Testis (tissue), 3 donors: ENCODE measurements around the gene PRADC1. TPM values are rescaled to one million over a fixed set of nuclear protein-coding genes. Genes with fewer than 3 reads are reported as not detected.

Experiments
- DNase-seq: peaks from one replicate; pipeline ENCODE4 v3.0.0-alpha.2; 2019
- H3K27ac ChIP-seq, 2 donors: fragments of 200-600 bp; sonication (generic); one replicate each; pipeline ENCODE4 v1.5.1; 2019
- H3K27me3 ChIP-seq: fragments of 200-600 bp; sonication (generic); one replicate; pipeline ENCODE4 v1.5.1; 2019
- H3K36me3 ChIP-seq: fragments of 200-600 bp; sonication (generic); one replicate; pipeline ENCODE4 v1.5.1; 2017; ENCODE audit warnings: low read depth; ENCODE audit errors: missing control alignments
- H3K4me1 ChIP-seq: fragments of 200-600 bp; sonication (generic); one replicate; pipeline ENCODE4 v1.5.1; 2019
- H3K4me3 ChIP-seq, 2 donors: fragments of 200-600 bp; sonication (generic); one replicate each; pipeline ENCODE4 v1.5.1; 2017 to 2019
- H3K9me3 ChIP-seq: fragments of 200-600 bp; sonication (generic); one replicate; pipeline ENCODE4 v1.5.1; 2017
- POLR2A ChIP-seq: fragments of 450-650 bp; IDR thresholded peaks from one replicate; pipeline ENCODE4 v1.6.1; 2017; ENCODE audit warnings: antibody characterized with exemption, mild to moderate bottlenecking, moderate library complexity
- WGBS, 2 donors: methylation state at CpG; one replicate each; pipeline ENCODE4 v1.1.5; 2018; 5-methylcytosine and 5-hydroxymethylcytosine counted together
- intact Hi-C: fragments of 100-400 bp; cut with DNase I; formaldehyde crosslinking; loops from one replicate; pipeline ENCODE4 v1.15.1; 2023; ENCODE audit warnings: low total_unique reads
- polyA plus RNA-seq: library from polyadenylated mRNA; stranded (reverse); fragments of 350-450 nt; fragmentation: Illumina TruSeq; extraction: RNeasy Lipid Tissue Mini Kit (QIAGEN cat#74804); gene quantifications from one replicate; pipeline ENCODE4 v1.2.3, GENCODE V29; 2014; ENCODE audit warnings: low read depth, low replicate concordance; ENCODE audit not compliant: insufficient read depth
- total RNA-seq, 2 donors: library from RNA; depleted of rRNA; stranded (reverse); fragments of >200 nt; gene quantifications; one replicate each; pipeline ENCODE4 v1.2.3, GENCODE V29; 2016
- TF ChIP-seq, protein P1 (sequence below), 3 experiments: fragments of 450-650 bp in 2 of 3; fragments of 200-600 bp in 1 of 3; sonication (generic) in 1 of 3; IDR thresholded peaks; one replicate each; pipeline ENCODE4 v1.5.1; 2016 to 2019; ENCODE audit warnings: antibody characterized with exemption in 3 of 3, mild to moderate bottlenecking in 2 of 3, moderate library complexity in 1 of 3

The PRADC1 gene
- total and polyA plus RNA-seq, 3 donors from 2014 or later, result 21.3 to 47.1 (median 29.2) TPM

DNA sequence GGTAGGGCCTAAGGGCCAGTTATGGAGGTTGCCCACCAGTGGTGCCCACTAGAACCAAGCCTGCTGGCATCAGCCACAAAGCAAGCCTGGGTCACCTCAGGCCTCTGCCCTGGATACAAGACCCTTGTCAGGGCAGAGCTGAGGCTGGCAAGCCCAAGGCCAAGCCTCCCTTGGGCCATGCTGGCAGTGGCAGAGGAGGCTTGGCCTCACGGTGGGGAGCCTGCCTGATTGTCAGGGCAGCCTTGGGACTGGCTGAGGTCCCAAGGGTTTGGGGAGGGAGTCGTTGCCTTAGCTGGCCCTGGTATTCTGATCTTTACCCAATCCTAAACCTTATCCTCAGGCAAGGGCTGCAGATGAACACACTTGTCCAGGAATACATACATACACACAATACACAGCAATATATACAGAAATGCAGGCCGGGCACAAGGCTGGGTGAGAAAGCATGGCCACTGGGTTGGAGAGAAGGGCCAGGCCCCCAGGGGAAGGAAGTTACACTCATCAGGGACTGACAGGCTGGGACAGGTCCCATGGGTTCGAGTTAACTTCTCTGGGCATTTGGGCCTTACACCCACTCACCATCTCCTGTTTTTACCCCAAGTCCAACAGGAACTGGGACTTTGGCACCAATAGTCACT is 22.1 kb upstream of the PRADC1 start:
- no peak for DNase-seq
- H3K4me1 ChIP-seq, result peaks cover 9% of the 10 kb centered on the region
- no peaks in the 10 kb centered on the region for H3K36me3 ChIP-seq
- H3K4me3 ChIP-seq, result no peak overlapping the region
- intact Hi-C loops, result no loop called here
- no peaks in the 10 kb centered on the region for H3K27me3 ChIP-seq
- TF ChIP-seq POLR2A, result no peak
- TF ChIP-seq, protein P1, sequence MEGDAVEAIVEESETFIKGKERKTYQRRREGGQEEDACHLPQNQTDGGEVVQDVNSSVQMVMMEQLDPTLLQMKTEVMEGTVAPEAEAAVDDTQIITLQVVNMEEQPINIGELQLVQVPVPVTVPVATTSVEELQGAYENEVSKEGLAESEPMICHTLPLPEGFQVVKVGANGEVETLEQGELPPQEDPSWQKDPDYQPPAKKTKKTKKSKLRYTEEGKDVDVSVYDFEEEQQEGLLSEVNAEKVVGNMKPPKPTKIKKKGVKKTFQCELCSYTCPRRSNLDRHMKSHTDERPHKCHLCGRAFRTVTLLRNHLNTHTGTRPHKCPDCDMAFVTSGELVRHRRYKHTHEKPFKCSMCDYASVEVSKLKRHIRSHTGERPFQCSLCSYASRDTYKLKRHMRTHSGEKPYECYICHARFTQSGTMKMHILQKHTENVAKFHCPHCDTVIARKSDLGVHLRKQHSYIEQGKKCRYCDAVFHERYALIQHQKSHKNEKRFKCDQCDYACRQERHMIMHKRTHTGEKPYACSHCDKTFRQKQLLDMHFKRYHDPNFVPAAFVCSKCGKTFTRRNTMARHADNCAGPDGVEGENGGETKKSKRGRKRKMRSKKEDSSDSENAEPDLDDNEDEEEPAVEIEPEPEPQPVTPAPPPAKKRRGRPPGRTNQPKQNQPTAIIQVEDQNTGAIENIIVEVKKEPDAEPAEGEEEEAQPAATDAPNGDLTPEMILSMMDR (IDR thresholded peaks at IDR 0.05), result no peak
- H3K27ac ChIP-seq, result no peak overlapping the region
- WGBS, 2 donors, result 57 to 79% methylated on average over 4 of the region's 4 CpGs
- H3K9me3 ChIP-seq, result no peaks in the 10 kb centered on the region

DNA sequence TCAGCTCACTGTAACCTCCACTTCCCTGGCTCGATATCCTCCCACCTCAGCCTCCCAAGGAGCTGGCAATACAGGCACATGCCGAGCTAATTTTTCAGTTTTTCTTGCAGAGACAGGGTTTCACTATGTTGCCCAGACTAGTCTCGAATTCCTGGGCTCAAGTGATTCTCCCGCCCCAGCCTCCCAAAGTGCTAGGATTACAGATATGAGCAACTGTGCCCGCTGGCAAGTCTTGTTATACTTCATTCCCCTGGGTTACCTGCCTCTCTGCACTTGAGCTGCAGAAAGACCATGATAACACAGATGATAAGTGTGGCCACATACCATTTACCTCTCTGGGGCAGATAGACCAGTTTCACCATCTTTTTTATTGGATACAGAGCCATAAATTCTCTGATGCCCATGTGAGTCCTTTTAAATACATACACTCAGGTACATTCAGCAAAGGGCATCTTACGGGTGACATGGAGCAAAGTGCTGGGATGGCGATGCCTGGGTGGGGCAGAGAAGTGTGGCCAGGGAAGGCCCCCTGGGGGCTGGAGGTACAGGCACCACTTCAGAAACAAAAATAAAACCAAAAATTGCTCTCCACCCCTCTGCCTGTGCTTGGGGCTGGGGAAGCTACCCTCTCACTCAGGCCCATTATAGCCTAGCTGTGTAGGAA is 21.4 kb upstream of the PRADC1 start:
- Histone ChIP-seq H3K27me3 (no peaks in the 10 kb centered on the region), H3K9me3 (no peaks in the 10 kb centered on the region), H3K27ac (no peak overlapping the region), H3K4me3 (no peak overlapping the region), H3K36me3 (no peaks in the 10 kb centered on the region), H3K4me1 (peaks cover 9% of the 10 kb centered on the region)
- intact Hi-C loops, result no loop called here
- TF ChIP-seq, protein P1 (IDR thresholded peaks at IDR 0.05), result no peak
- TF ChIP-seq POLR2A, result no peak
- DNase-seq, result no peak
- WGBS, 2 donors, result 75 to 84% methylated on average over 7 of the region's 7 CpGs

GRCh38 chr2:73253901-73254300 is 20.9 kb upstream of the PRADC1 start:
- H3K9me3 ChIP-seq, result no peaks in the 10 kb centered on the region
- no peak for TF ChIP-seq POLR2A
- TF ChIP-seq, protein P1 (IDR thresholded peaks at IDR 0.05), result no peak
- no peaks in the 10 kb centered on the region for H3K27me3 ChIP-seq
- no peak for DNase-seq
- H3K4me3 ChIP-seq, result no peak overlapping the region
- no peaks in the 10 kb centered on the region for H3K36me3 ChIP-seq
- H3K4me1 ChIP-seq, result peaks cover 9% of the 10 kb centered on the region
- WGBS, 2 donors, result 65 to 88% methylated on average over 3 of the region's 3 CpGs
- H3K27ac ChIP-seq, result no peak overlapping the region
- intact Hi-C loops, result no loop called here

GRCh38 chr2:73253400-73253799 is 20.4 kb upstream of the PRADC1 start:
- Histone ChIP-seq H3K27me3 (no peaks in the 10 kb centered on the region), H3K27ac (no peak overlapping the region), H3K9me3 (no peaks in the 10 kb centered on the region), H3K4me3 (no peak overlapping the region), H3K4me1 (peaks cover 9% of the 10 kb centered on the region), H3K36me3 (no peaks in the 10 kb centered on the region)
- WGBS, 2 donors, result 56 to 67% methylated on average over 2 of the region's 2 CpGs
- no peak for DNase-seq
- TF ChIP-seq POLR2A, result no peak
- TF ChIP-seq, protein P1 (IDR thresholded peaks at IDR 0.05), result no peak
- intact Hi-C loops, result no loop called here
